ENCODE data around the gene ACSL4. TPM values are rescaled to one million over a fixed set of nuclear protein-coding genes. Genes with fewer than 3 reads are reported as not detected.

ACSL4 gene
- total RNA-seq, 2 experiments from 2014 or later: 34.3 to 44.3 TPM

Other genes with a start within 250 kb of the ACSL4 start
- gene NXT2, start 196.4 kb downstream of the ACSL4 start, total RNA-seq: 10 to 100 TPM in 1 of 2 experiments, 1 to 10 TPM in 1; 9.9 to 11.2 TPM
- under 1 TPM in 1 of 2 experiments, not detected in 1; 0.40 TPM for gene KCNE5, start 108.1 kb downstream of the ACSL4 start, total RNA-seq

Data from activated naive CD8-positive, alpha-beta T cell treated with anti-CD3 and anti-CD28 coated beads, Interleukin-2, amount 10 ng/mL, durations not matched to agents 7 days and 5 days (primary cell).